Fibroblast of mammary gland (primary cell): ENCODE measurements around the gene POU2F3.
"Not testable (repeated sequence)": the region's sequence is repeated elsewhere in the genome, so short reads cannot be mapped to it uniquely, and the experiment has no call there.

Experiments used
- DNase-seq: peaks from one replicate; pipeline ENCODE4 v3.0.0-alpha.2; 2010; ENCODE audit warnings: low read depth
- H3K4me3 ChIP-seq: 2 replicates; pipeline ENCODE4 v1.5.1; 2011; ENCODE audit warnings: low read depth, mild to moderate bottlenecking, low read length, moderate library complexity; ENCODE audit not compliant: control insufficient read depth
- CTCF ChIP-seq: conservative IDR thresholded peaks from 2 replicates; pipeline ENCODE4 v1.5.1; 2011; ENCODE audit warnings: low read depth, low read length, inconsistent platforms; ENCODE audit not compliant: control insufficient read depth, insufficient read depth

POU2F3 gene

GRCh38 chr11:120245434-120245833 is 5.5 kb downstream of the POU2F3 start:
- no peak for DNase-seq
- TF ChIP-seq CTCF, result no peak
- H3K4me3 ChIP-seq, result no peak overlapping the region

DNA sequence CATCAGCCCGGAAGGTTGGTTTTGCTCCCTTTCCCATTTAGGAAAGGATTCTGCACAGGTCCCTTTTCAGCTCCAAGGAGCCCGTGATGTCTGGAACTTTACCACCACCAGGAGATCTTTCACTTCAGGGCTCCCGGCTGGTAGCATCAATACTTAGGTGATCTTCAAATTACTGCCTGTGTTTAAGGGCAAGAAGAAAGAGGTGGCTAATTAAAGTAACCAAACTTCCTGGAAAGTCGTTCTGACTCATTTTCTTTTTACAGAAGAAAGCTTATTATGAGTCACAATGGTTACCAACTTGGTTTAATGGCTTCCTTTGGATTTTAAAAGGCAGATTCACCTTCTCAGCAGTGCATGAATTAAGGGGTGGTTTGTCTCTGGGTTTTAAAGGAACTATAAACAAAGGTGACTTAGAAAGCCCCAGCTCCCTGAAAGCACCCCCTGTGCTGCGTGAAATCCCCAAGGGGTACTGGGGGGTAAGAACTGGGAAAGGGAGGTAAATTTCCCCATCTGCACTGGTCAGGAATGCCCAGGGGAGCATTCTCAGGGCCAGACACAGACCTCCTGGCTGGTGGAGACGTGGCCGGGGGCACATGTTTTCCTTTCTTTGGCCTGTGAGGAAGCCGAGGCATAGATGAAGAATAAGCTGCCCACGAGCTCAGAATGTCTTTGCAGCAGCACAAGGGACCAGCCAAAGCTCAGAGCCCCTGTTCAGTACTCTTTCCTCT is 8.8 kb downstream of the POU2F3 start:
- H3K4me3 ChIP-seq, result no peak overlapping the region
- no peak for TF ChIP-seq CTCF
- peak; percentile 73 for DNase-seq

GRCh38 chr11:120249279-120250262 is 9.6 kb downstream of the POU2F3 start:
- peak; percentile 15 for DNase-seq
- H3K4me3 ChIP-seq, result no peak overlapping the region
- no peak for TF ChIP-seq CTCF

DNA sequence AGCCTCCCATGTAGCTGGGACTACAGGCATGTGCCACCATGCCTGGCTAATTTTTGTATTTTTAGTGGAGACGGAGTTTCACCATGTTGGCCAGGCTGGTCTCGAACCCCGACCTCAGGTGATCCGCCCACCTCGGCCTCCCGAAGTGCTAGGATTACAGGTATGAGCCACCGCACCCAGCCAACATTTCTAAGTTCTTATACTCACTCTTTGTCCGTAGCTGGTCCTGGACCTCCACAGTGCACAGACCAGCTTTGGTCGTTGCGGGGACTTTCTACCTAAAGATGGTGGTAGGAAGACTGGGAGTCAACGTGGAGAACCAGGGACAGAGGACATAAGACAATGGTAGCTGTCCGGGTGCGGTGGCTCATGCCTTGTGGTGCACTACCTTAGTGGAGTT is 13.4 kb downstream of the POU2F3 start:
- DNase-seq, H3K4me3 ChIP-seq: not testable (repeated sequence)

GRCh38 chr11:120254788-120255518 is 15.0 kb downstream of the POU2F3 start:
- TF ChIP-seq CTCF, result no peak
- no peak for DNase-seq
- no peak overlapping the region for H3K4me3 ChIP-seq

- no peak for TF ChIP-seq CTCF
- H3K4me3 ChIP-seq, result no peak overlapping the region
- no peak for DNase-seq
Measured at GRCh38 chr11:120255519-120255866, 15.6 kb downstream of the POU2F3 start.
